ENCODE measurements around the gene SPC24.
"Not testable (repeated sequence)": the region's sequence is repeated elsewhere in the genome, so short reads cannot be mapped to it uniquely, and the experiment has no call there.

Gene SPC24

DNA sequence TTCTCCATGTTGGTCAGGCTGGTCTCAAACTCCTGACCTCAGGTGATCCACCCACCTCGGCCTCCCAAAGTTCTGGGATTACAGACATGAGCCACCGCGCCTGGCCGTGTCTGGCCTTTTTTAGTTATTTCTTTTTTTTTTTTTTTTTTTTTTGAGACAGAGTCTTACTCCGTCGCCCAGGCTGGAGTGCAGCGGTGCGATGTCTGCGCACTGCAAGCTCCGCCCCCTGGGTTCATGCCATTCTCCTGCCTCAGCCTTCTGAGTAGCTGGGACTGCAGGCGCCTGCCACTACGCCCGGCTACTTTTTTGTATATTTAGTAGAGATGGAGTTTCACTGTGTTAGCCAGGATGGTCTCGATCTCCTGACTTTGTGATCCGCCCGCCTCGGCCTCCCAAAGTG is 33.6 kb downstream of the SPC24 start:
- DNase-seq = not testable (repeated sequence)

DNA sequence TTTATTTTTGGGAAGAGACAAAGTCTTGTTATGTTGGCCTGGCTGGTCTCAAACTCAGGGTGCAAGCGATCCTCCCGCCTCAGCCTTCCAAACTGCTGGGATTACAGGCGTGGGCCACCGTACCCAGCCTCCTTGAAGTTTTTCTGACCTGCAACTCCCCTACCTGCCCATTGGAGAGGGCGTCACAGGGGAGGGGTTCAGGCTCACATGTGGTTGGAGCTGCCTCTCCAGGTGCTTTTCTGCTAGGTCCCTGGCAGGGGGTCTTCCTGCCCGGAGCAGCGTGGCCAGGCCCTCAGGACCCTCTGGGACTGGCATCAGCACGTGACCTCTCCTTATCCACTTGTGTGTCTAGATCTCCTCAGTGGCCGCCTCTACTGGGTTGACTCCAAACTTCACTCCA is 39.1 kb downstream of the SPC24 start:
- DNase-seq = no peak

DNA sequence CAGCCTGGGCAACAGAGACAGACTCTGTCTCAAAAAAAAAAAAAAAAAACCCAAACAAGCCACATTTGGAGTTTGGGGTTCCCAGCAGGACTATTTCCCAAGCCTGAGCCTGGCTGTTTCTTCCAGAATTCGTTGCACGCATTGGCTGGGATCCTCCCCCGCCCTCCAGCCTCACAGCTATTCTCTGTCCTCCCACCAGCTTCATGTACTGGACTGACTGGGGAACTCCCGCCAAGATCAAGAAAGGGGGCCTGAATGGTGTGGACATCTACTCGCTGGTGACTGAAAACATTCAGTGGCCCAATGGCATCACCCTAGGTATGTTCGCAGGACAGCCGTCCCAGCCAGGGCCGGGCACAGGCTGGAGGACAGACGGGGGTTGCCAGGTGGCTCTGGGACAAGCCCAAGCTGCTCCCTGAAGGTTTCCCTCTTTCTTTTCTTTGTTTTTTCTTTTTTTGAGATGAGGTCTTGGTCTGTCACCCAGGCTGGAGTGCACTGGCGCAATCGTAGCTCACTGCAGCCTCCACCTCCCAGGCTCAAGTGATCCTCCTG is 39.6 kb downstream of the SPC24 start:
- no peak for DNase-seq

DNA sequence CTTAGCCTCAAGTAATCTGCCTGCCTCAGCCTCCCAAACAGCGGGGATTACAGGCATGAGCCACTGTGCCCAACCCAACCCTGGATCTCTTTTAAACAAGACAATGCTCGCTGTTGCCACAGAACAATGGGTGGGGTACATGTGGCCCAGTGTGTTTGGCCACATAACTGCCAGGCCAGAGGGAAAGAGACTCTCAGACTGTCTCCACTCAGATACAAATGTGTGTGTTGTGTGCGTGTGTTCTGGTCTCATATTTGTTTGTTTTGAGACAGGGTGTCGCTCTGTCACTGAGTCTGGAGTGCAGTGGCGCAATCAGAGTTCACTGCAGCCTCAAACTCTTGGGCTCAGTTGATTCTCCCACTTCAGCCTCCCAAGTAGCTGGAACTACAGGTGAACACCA is 40.5 kb downstream of the SPC24 start:
- no peak for DNase-seq

DNA sequence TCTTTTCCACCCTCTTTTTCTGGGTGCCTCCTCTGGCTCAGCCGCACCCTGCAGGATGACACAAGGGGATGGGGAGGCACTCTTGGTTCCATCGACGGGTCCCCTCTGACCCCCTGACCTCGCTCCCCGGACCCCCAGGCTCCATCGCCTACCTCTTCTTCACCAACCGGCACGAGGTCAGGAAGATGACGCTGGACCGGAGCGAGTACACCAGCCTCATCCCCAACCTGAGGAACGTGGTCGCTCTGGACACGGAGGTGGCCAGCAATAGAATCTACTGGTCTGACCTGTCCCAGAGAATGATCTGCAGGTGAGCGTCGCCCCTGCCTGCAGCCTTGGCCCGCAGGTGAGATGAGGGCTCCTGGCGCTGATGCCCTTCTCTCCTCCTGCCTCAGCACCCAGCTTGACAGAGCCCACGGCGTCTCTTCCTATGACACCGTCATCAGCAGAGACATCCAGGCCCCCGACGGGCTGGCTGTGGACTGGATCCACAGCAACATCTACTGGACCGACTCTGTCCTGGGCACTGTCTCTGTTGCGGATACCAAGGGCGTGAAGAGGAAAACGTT is 42.4 kb downstream of the SPC24 start:
- DNase-seq = no peak

DNA sequence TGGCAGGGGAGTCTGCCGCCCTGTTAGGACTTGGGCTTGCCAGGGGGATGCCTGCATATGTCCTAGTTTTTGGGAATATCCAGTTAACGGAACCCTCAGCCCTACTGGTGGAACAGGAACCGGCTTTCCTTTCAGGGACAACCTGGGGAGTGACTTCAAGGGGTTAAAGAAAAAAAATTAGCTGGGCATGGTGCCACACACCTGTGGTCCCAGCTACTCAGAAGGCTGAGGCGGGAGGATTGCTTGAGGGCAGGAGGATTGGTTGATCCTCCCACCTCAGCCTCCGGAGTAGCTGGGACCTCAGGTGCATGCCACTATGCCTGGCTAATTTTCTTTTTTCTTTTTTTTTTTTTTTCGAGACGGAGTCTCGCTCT is 43.8 kb downstream of the SPC24 start:
- DNase-seq = no peak

DNA sequence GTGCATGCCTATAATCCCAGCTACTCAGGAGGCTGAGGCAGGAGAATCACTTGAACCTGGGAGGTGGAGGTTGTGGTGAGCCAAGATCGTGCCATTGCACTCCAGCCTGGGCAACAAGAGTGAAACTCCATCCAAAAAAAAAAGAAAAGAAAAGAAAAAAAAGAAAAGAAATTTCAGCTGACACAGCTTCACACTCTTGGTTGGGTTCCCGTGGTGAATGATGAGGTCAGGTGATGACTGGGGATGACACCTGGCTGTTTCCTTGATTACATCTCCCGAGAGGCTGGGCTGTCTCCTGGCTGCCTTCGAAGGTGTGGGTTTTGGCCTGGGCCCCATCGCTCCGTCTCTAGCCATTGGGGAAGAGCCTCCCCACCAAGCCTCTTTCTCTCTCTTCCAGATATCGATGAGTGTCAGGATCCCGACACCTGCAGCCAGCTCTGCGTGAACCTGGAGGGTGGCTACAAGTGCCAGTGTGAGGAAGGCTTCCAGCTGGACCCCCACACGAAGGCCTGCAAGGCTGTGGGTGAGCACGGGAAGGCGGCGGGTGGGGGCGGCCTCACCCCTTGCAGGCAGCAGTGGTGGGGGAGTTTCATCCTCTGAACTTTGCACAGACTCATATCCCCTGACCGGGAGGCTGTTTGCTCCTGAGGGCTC is 44.3 kb downstream of the SPC24 start:
- DNase-seq = no peak

DNA sequence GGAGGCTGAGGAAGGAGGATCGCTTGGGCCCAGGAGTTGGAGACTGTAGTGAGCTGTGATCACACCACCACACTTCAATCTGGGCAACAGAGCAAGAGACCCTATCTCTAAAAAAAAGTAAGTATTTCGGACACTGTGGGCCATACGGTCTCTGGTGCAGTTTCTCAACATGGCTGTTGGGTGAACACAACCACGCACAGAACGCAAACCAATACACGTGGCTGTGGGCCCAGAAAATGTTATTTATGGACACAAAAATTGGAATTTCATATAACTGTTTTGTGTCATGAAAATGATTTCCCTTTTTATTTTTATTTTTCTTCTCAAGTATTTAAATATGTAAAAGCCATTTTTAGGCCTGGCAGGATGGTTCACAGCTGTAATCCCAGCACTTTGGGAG is 46.8 kb downstream of the SPC24 start:
- DNase-seq = no peak

DNA sequence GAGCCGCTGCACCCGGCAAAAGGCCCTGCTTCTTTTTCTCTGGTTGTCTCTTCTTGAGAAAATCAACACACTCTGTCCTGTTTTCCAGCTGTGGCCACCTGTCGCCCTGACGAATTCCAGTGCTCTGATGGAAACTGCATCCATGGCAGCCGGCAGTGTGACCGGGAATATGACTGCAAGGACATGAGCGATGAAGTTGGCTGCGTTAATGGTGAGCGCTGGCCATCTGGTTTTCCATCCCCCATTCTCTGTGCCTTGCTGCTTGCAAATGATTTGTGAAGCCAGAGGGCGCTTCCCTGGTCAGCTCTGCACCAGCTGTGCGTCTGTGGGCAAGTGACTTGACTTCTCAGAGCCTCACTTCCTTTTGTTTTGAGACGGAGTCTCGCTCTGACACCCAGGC is 49.1 kb downstream of the SPC24 start:
- DNase-seq = no peak

DNA sequence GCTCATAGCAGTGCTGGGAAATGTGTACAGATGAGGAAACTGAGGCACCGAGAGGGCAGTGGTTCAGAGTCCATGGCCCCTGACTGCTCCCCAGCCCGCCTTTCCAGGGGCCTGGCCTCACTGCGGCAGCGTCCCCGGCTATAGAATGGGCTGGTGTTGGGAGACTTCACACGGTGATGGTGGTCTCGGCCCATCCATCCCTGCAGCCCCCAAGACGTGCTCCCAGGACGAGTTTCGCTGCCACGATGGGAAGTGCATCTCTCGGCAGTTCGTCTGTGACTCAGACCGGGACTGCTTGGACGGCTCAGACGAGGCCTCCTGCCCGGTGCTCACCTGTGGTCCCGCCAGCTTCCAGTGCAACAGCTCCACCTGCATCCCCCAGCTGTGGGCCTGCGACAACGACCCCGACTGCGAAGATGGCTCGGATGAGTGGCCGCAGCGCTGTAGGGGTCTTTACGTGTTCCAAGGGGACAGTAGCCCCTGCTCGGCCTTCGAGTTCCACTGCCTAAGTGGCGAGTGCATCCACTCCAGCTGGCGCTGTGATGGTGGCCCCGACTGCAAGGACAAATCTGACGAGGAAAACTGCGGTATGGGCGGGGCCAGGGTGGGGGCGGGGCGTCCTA is 50.5 kb downstream of the SPC24 start:
- DNase-seq = no peak

DNA sequence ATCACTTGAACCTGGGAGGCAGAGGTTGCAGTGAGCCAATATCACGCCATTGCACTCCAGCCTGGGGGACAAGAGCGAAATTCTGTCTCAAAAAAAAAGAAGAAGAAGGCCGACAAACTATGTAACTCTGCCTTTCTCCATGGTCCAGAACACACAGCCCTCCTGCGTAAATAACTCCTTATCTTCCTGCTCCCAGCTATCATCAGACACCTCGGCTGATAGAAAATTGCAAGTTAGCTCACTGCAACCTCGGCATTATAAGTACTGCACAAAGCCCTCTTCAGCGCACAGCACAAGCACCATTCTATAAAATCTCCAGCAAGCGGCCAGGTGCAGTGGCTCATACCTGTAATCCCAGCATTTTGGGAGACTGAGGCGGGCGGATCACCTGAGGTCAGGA is 51.9 kb downstream of the SPC24 start:
- not testable (repeated sequence) for DNase-seq

DNA sequence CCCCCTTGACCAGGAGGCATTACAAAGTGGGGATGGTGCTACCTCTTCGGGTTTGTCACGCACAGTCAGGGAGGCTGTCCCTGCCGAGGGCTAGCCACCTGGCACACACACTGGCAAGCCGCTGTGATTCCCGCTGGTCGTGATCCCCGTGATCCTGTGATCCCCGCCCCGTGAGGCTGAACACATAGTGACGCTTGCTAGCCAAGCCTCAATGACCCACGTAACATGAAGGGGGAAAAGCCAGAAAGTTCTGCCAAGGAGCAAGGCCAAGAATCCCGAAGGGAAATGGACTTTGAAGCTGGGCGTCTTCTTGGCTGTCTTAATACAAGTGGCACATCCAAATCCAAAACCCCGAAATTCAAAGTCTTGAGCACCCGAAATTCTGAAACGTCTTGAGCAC is 52.6 kb downstream of the SPC24 start:
- no peak for DNase-seq

DNA sequence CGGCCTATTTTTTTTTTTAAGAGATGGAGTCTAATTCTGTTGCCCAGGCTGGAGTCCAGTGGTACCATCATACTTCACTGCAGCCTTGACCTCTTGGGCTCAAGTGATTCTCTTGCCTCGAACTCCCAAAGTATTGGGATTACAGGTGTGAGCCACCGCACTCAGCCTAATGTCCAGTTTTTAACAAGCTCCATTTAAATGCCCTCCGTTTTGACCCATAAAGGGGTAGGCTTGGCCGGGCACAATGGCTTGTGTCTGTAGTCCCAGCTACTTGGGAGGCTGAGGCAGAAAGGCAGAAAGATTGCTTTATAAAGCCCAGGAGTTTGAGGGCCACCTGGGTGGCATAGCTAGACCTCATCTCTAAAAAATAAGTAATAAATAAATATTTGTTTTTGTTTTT is 54.5 kb downstream of the SPC24 start:
- no peak for DNase-seq

DNA sequence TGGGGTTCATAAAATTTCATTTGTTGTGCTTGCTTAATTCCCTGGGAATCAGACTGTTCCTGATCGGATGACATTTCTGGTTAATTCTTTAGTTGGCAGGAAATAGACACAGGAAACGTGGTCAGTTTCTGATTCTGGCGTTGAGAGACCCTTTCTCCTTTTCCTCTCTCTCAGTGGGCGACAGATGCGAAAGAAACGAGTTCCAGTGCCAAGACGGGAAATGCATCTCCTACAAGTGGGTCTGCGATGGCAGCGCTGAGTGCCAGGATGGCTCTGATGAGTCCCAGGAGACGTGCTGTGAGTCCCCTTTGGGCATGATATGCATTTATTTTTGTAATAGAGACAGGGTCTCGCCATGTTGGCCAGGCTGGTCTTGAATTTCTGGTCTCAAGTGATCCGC is 55.5 kb downstream of the SPC24 start:
- no peak for DNase-seq

DNA sequence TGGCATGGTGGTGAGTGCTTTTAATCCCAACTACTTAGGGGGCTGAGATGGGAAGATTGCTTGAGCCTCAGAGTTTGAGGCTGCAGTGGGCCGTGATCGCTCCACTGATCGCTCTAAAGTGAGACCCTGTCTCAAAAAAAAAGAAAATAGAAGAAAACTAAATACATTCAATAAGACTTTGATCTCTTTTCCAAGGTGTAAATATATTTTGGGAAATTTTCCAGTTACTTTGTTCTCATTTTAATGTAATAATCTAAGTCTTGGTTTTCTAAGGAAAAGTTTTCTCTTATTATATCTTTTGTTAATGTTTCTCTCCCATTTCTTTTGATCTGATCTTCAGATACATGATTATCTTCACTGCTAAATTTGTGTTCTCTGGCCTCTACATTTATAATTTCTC is 56.7 kb downstream of the SPC24 start:
- no peak for DNase-seq

DNA sequence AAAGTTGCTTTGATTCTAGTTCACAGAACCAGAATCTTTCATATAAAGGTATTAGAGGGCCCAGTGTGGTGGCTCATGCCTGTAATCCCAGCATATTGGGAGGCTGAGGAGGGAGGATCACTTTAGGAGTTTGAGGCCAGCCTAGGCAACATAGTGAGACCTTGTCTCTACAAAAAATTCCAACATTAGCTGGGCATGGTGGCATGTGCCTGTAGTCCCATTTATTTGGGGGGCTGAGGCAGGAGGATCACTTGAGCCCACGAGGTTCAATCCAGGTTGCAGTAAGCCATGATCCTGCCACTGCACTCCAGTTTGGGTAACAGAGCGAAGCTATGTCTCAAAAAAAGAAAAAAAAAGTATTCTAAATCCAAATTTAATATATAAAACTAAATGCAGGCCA is 57.3 kb downstream of the SPC24 start:
- no peak for DNase-seq

DNA sequence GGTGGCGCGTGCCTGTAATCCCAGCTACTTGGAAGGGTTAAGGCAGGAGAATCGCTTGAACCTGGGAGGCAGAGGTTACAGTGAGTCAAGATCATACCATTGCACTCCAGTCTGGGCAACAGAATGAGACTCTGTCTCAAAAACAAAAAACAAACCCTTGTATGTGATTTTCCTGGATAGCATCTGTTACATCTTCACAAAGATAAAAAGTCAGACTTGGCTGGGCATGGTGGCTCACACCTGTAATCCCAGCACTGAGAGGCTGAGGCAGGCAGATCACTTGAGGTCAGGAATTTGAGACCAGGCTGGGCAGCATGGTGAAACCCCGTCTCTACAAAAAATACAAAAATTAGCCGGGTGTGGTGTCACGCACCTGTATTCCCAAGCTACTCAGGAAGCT is 58.2 kb downstream of the SPC24 start:
- not testable (repeated sequence) for DNase-seq

DNA sequence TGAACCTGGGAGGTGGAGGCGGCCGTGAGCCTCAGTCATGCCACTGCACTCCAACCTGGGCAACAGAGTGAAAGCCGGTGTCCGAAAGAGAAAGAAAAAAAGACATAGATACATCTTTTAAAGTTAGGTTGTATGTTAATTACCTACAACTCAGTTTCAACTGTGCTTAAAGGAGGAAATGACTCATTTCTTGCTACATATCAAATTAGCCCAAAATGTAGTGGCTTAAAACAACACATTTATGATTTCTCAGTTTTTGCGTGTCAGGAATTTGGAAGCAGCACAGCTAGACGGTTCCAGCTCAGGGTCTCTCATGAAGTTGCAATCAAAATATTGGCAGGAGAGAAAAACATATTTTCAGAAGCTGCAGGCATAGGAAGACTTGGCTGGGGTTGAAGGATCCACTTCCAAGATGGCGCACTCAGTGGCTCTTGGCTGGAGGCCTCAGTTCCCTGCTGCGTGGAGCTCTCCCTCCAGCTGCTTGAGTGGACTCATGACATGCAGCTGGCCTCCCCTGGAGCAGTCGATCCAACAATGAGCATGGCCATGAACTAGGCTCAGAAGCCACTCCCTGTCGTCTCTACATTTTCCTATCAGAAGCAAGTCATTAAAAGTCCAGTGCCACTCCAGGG is 59.3 kb downstream of the SPC24 start:
- no peak for DNase-seq

Data from NCI-H526 (cell line).